K562 (cell line): ENCODE measurements around the gene CALB2. TPM values are rescaled to one million over a fixed set of nuclear protein-coding genes. Genes with fewer than 3 reads are reported as not detected.

ENCODE experiments used
- ATAC-seq: fragments of 200-7000 bp; cut with Tn5 transposase; 3 replicates; pipeline ENCODE4 v1.9.1; 2020; ENCODE audit warnings: moderate library complexity
- BruUV-seq: library from RNA; stranded (reverse); fragments of 400-500 nt; replicated peaks from 2 replicates; lab custom pipeline; 2021; lab: Mats Ljungman, UMichigan
- CTCF ChIA-PET: fragments of 300-600 bp; formaldehyde crosslinking; extraction: SDS; loops from one replicate; lab custom pipeline; 2021; ENCODE audit warnings: low intra/inter-chr PET ratio; lab: Yijun Ruan, JAX
- POLR2A ChIA-PET: fragments of 300-600, 350-650 bp; sonication (Branson Sonifier 250); formaldehyde crosslinking; extraction: SDS; loops from one replicate; lab custom pipeline; 2021; ENCODE audit warnings: antibody characterized with exemption, inconsistent platforms; lab: Yijun Ruan, JAX
- DNase-seq, 4 experiments: peaks; one replicate each; pipeline versions ENCODE4 v3.0.0 to v3.0.0-alpha.2; 2011 to 2018; ENCODE audit warnings: low spot score in 3 of 4, mixed read lengths in 3 of 4; ENCODE audit errors: extremely low read depth in 1 of 4
- FAIRE-seq: peaks from 2 replicates; lab custom pipeline; 2011; peaks lifted over from hg19 to GRCh38; lab: Jason Lieb, UNC
- H2AFZ ChIP-seq: 2 replicates; pipeline ENCODE4 v1.6.0; 2011; ENCODE audit warnings: low read depth, low read length, control low read depth, inconsistent platforms
- H3K27ac ChIP-seq: fragments of 200-600 bp; 3 replicates; pipeline ENCODE4 v1.8.0; 2011; ENCODE audit warnings: low read depth, mild to moderate bottlenecking, control low read depth, inconsistent platforms, low read length, moderate library complexity, mixed read lengths; ENCODE audit errors: extremely low read depth
- H3K27me3 ChIP-seq, 2 experiments: fragments of 300-600 bp in 1 of 2; 2 replicates in 1 of 2; 3 replicates in 1 of 2; pipeline versions ENCODE4 v1.6.0 to v1.8.0; 2011; ENCODE audit warnings: inconsistent platforms in 2 of 2, low read length in 2 of 2, mild to moderate bottlenecking in 1 of 2, mixed read lengths in 1 of 2, moderate library complexity in 1 of 2; ENCODE audit not compliant: control insufficient read depth in 2 of 2, insufficient read depth in 2 of 2
- H3K36me3 ChIP-seq: fragments of 300-600 bp; 3 replicates; pipeline ENCODE4 v1.8.0; 2011; ENCODE audit warnings: mild to moderate bottlenecking, low read length, inconsistent platforms; ENCODE audit not compliant: control insufficient read depth, insufficient read depth
- H3K4me1 ChIP-seq, 2 experiments: fragments of 200-600 bp in 1 of 2; replicated peaks in 1 of 2; 2 replicates in 1 of 2; 3 replicates in 1 of 2; pipeline versions ENCODE4 v1.5.1 to v1.8.0; 2011; ENCODE audit warnings: inconsistent platforms in 2 of 2, low read length in 2 of 2, mild to moderate bottlenecking in 1 of 2, mixed read lengths in 1 of 2, moderate library complexity in 1 of 2; ENCODE audit not compliant: control insufficient read depth in 2 of 2, insufficient read depth in 2 of 2
- H3K4me2 ChIP-seq: 2 replicates; pipeline ENCODE4 v1.6.1; 2011; ENCODE audit warnings: low read length, control low read depth, inconsistent platforms, mixed read lengths; ENCODE audit not compliant: insufficient read depth
- H3K4me3 ChIP-seq: fragments of 200-600 bp; sonication (generic), shearing (Covaris generic); 2 replicates; pipeline ENCODE4 v1.5.1; 2016; ENCODE audit warnings: control low read depth, inconsistent platforms
- H3K79me2 ChIP-seq: fragments of 200-600 bp; 3 replicates; pipeline ENCODE4 v1.8.0; 2011; ENCODE audit warnings: low read length, inconsistent platforms; ENCODE audit not compliant: control insufficient read depth, insufficient read depth
- H3K9ac ChIP-seq, 2 experiments: 2 replicates each; pipeline versions ENCODE4 v1.6.0 to v1.6.1; 2011; ENCODE audit warnings: low read depth in 2 of 2, low read length in 2 of 2, control low read depth in 1 of 2, inconsistent platforms in 1 of 2, mild to moderate bottlenecking in 1 of 2, mixed read lengths in 1 of 2; ENCODE audit not compliant: insufficient read depth in 1 of 2
- H3K9me1 ChIP-seq: one replicate; pipeline ENCODE4 v1.6.0; 2011; ENCODE audit warnings: inconsistent platforms, mild to moderate bottlenecking, low read length, moderate library complexity; ENCODE audit not compliant: control insufficient read depth, insufficient read depth
- H3K9me3 ChIP-seq: replicated peaks from 2 replicates; pipeline ENCODE4 v1.5.1; 2011; ENCODE audit warnings: low read depth, low read length, inconsistent platforms; ENCODE audit not compliant: control insufficient read depth, insufficient read depth
- H4K20me1 ChIP-seq: replicated peaks from 2 replicates; pipeline ENCODE4 v1.6.1; 2011; ENCODE audit warnings: low read length, inconsistent platforms, mixed read lengths; ENCODE audit not compliant: control insufficient read depth, insufficient read depth
- CHD1 ChIP-seq: fragments of 200-600 bp; sonication (generic); IDR thresholded peaks from one replicate; pipeline ENCODE4 v1.6.1; 2012; ENCODE audit warnings: mild to moderate bottlenecking, moderate library complexity, low read length, inconsistent platforms
- CHD4 ChIP-seq: fragments of 200-600 bp; sonication (generic); IDR thresholded peaks from 3 replicates; pipeline ENCODE4 v1.6.1; 2012; ENCODE audit warnings: low read depth, mild to moderate bottlenecking, mixed read lengths, low read length, inconsistent platforms; ENCODE audit not compliant: insufficient read depth, insufficient replicate concordance, poor library complexity, severe bottlenecking
- CREB1 ChIP-seq, 2 experiments: sonication (generic) in 1 of 2; formaldehyde crosslinking in 1 of 2; IDR thresholded peaks; 2 replicates each; pipeline versions ENCODE4 v1.6.1 to v1.8.0; 2012 to 2022; ENCODE audit warnings: inconsistent platforms in 1 of 2, mild to moderate bottlenecking in 1 of 2, missing genetic modification reagents in 1 of 2, moderate library complexity in 1 of 2
- CSDE1 ChIP-seq, 2 experiments: fragments of 450-650 bp; IDR thresholded peaks; 2 replicates each; pipeline ENCODE4 v1.6.1; 2016; ENCODE audit warnings: mild to moderate bottlenecking in 1 of 2
- CTBP1 ChIP-seq: fragments of 450-650 bp; IDR thresholded peaks from 2 replicates; pipeline ENCODE4 v1.6.1; 2016; ENCODE audit warnings: borderline replicate concordance
- CTCF ChIP-seq, 3 experiments: IDR thresholded peaks in 2 of 3; conservative IDR thresholded peaks in 1 of 3; 2 replicates each; pipeline ENCODE4 v1.5.1; 2011 to 2012; ENCODE audit warnings: low read length in 3 of 3, mild to moderate bottlenecking in 3 of 3, control low read depth in 2 of 3, improper control_type of control experiment in 1 of 3, inconsistent platforms in 1 of 3, low read depth in 1 of 3, mixed read lengths in 1 of 3, moderate library complexity in 1 of 3; ENCODE audit not compliant: insufficient read depth in 2 of 3
- EP300 ChIP-seq: IDR thresholded peaks from 2 replicates; pipeline ENCODE4 v1.6.1; 2012; ENCODE audit warnings: low read length, improper control_type of control experiment
- ETV6 ChIP-seq, 3 experiments: fragments of 150-350 bp in 1 of 3; sonication (generic) in 1 of 3; formaldehyde crosslinking in 1 of 3; IDR thresholded peaks; 2 replicates each; pipeline versions ENCODE4 v1.6.1 to v1.8.0; 2014 to 2022; ENCODE audit warnings: borderline replicate concordance in 2 of 3, low read depth in 2 of 3, antibody characterized with exemption in 1 of 3, low read length in 1 of 3, mild to moderate bottlenecking in 1 of 3, missing genetic modification reagents in 1 of 3
- LCOR ChIP-seq: sonication (generic); formaldehyde crosslinking; IDR thresholded peaks from 2 replicates; pipeline ENCODE4 v1.8.0; 2022; ENCODE audit warnings: mild to moderate bottlenecking, missing genetic modification reagents
- MTA3 ChIP-seq: fragments of 450-650 bp; formaldehyde crosslinking; IDR thresholded peaks from 2 replicates; pipeline ENCODE4 v1.6.1; 2017; ENCODE audit warnings: mild to moderate bottlenecking, borderline replicate concordance
- POLR3A ChIP-seq: IDR thresholded peaks from 2 replicates; pipeline ENCODE4 v1.6.1; 2011; ENCODE audit warnings: borderline replicate concordance, mild to moderate bottlenecking, moderate library complexity; ENCODE audit not compliant: insufficient read length, insufficient read depth; ENCODE audit errors: extremely low read depth
- RCOR1 ChIP-seq, 2 experiments: IDR thresholded peaks; 2 replicates each; pipeline ENCODE4 v1.6.1; 2012; ENCODE audit warnings: low read depth in 2 of 2, low read length in 2 of 2, borderline replicate concordance in 1 of 2, improper control_type of control experiment in 1 of 2
- SP1 ChIP-seq: sonication (generic); formaldehyde crosslinking; IDR thresholded peaks from 2 replicates; pipeline ENCODE4 v1.8.1; 2022; ENCODE audit warnings: mild to moderate bottlenecking, missing genetic modification reagents
- TAF15 ChIP-seq: fragments of 200-400 bp; formaldehyde crosslinking; IDR thresholded peaks from 2 replicates; pipeline ENCODE4 v1.6.1; 2017; ENCODE audit warnings: mild to moderate bottlenecking, low read depth, low read length, moderate library complexity
- ZBTB17 ChIP-seq: fragments of 450-650 bp; formaldehyde crosslinking; IDR thresholded peaks from 2 replicates; pipeline ENCODE4 v1.4.0; 2020; ENCODE audit warnings: mild to moderate bottlenecking
- ZNF174 ChIP-seq: fragments of 250-450 bp; sonication (Bioruptor Pico); IDR thresholded peaks from 2 replicates; pipeline ENCODE4 v1.4.0; 2020; ENCODE audit warnings: mild to moderate bottlenecking
- WGBS: fragments of 100-300 bp; shearing (Covaris generic); methylation state at CpG from one replicate; pipeline ENCODE4 v1.1.6; 2016; ENCODE audit warnings: low coverage, mixed read lengths; ENCODE audit not compliant: insufficient coverage; ENCODE audit errors: missing lambda C conversion rate; 5-methylcytosine and 5-hydroxymethylcytosine counted together
- in situ Hi-C: fragments of 300-500 bp; cut with MboI; formaldehyde crosslinking; loops from 4 replicates; pipeline ENCODE4 v1.15.0; 2018; ENCODE audit warnings: inconsistent platforms, mixed read lengths
- intact Hi-C: fragments of 100-400 bp; cut with micrococcal nuclease; formaldehyde crosslinking; loops from 2 replicates; pipeline ENCODE4 v1.14.2; 2022
- polyA plus RNA-seq, 8 experiments: library from polyadenylated mRNA; depleted of rRNA in 4 of 8; stranded (reverse) in 5 of 8; unstranded in 3 of 8; fragments of >200 nt; fragmentation: Nextera tagmentation in 2 of 8; fragmentation: Illumina TruSeq in 1 of 8; extraction: Ambion mirVana in 2 of 8; extraction: Trizol in 1 of 8; gene quantifications; 2 replicates each; pipeline versions ENCODE4 v1.2.1 to v1.2.3, GENCODE V29; 2011 to 2014; ENCODE audit warnings: inconsistent platforms in 1 of 8, missing spikeins in 1 of 8
- total RNA-seq, 7 experiments: library from RNA; depleted of rRNA in 6 of 7; stranded (reverse); fragments of >200 nt in 6 of 7; fragmentation: Illumina TruSeq in 2 of 7; extraction: Trizol in 2 of 7; gene quantifications; 2 replicates each; pipeline versions ENCODE4 v1.2.1 to v1.2.3, GENCODE V29; 2011 to 2021; ENCODE audit warnings: low replicate concordance in 1 of 7
- TF ChIP-seq, protein P1 (sequence below): fragments of 450-650 bp; IDR thresholded peaks from 2 replicates; pipeline ENCODE4 v1.6.1; 2018; ENCODE audit warnings: mild to moderate bottlenecking, low read depth; ENCODE audit not compliant: partially characterized antibody

The CALB2 gene
- total and polyA plus RNA-seq, 9 of the 15 experiments (the other 6 are each of a cell fraction or from before 2014, with no cell fraction given), result not detected

DNA sequence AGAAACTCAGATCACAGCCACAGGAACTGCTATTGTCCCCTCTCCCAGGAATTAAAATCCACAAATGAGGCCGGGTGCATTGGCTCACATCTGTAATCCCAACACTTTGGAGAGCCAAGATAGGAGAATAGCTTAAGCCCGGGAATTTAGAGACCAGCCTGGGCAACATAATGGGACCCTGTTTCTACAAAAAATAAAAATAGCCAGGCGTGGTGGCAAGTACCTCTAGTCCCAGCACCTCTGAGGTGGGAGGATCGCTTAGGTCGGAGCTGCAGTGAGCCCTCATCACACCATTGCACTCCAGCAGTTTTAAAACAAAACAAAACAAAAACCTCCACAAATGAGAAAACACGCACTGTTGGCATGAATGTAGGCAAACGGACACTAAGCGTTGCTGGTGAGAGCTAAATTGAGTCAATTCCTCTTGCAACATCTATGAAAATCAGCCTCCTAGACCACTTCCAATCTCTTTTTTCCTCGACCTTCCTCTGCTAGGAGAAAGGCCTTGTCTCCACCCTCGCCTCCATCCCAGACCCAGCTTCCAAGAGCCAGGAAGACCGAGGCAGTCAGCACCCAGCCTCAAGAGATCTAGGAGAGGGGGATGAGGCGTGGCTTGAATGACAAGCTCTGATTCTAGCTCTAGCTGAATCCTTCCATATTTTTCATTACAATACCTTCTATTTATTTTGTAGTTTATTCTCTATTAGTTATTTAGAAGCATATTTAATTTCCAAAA, 68.5 kb downstream of the CALB2 start:
- ChIA-PET POLR2A (interaction anchor here (0.9 to 2.1 kb wide), 3 partner anchors 12 to 55 kb away, joined by 3 to 5 read pairs (median 5); no protein-coding TSS in a partner anchor), CTCF (no interaction called here)
- no peak overlapping the region for H3K4me2 ChIP-seq
- H3K27ac ChIP-seq, result no peak overlapping the region
- no peak for FAIRE-seq
- peak in 1 of 4 experiments; percentile 27 for DNase-seq
- no peak overlapping the region for H2AFZ ChIP-seq
- no peaks in the 10 kb centered on the region for H3K9me3 ChIP-seq
- H3K4me1 ChIP-seq, result peaks cover 18 to 21% of the 10 kb centered on the region in 2 experiments; a peak in 4 of 5 replicates
- no peaks in the 10 kb centered on the region for H3K9me1 ChIP-seq
- no peaks in the 10 kb centered on the region for H3K36me3 ChIP-seq
- 6% methylated on average over 11 of the region's 12 CpGs for WGBS
- H3K4me3 ChIP-seq, result no peak overlapping the region
- no peak overlapping the region for H3K9ac ChIP-seq
- intact Hi-C loops, result no loop called here
- H3K79me2 ChIP-seq, result no peaks in the 10 kb centered on the region
- peaks cover 15 to 56% of the 10 kb centered on the region in 2 experiments; a peak in 4 of 5 replicates for H3K27me3 ChIP-seq
- in situ Hi-C loops, result loop anchor here (10.0 kb wide), 1 partner anchor 158 kb away; no protein-coding TSS in a partner anchor
- H4K20me1 ChIP-seq, result peaks cover 8% of the 10 kb centered on the region; the same call in 1 of the 2 replicates
- ATAC-seq, result peak; percentile 11; the same call in 2 of the 3 replicates
- BruUV-seq, result no TSS peak
- TF ChIP-seq POLR3A (no peak), RCOR1 (IDR thresholded peaks at IDR 0.05; ENCODE audit: borderline replicate concordance in 1 of 2, low read depth in 2 of 2, low read length in 2 of 2) (no peak), CHD1 (no peak), ZNF174 (CRISPR knock-in tag) (no peak), MTA3 (0 out of 2 replicates have a peak, but pooled peaks have one; percentile 13), CHD4 (no peak), TAF15 (no peak), LCOR (CRISPR knock-in tag) (no peak), CTBP1 (no peak), CSDE1 (IDR thresholded peaks at IDR 0.05) (no peak), CTCF (IDR thresholded peaks at IDR 0.05 in 2 of 3, conservative IDR thresholded peaks at IDR 0.05 in 1 of 3; ENCODE audit: insufficient read depth in 2 of 3, low read depth in 1 of 3, low read length in 3 of 3) (no peak), SP1 (CRISPR knock-in tag) (no peak), CREB1 (IDR thresholded peaks at IDR 0.05) (no peak), CREB1 (CRISPR knock-in tag; IDR thresholded peaks at IDR 0.05) (no peak), ZBTB17 (CRISPR knock-in tag) (no peak), EP300 (no peak), ETV6 (IDR thresholded peaks at IDR 0.05; ENCODE audit: borderline replicate concordance in 1 of 2, low read depth in 2 of 2, low read length in 1 of 2) (no peak), ETV6 (CRISPR knock-in tag; IDR thresholded peaks at IDR 0.05; ENCODE audit: borderline replicate concordance) (no peak)
- TF ChIP-seq, protein P1, sequence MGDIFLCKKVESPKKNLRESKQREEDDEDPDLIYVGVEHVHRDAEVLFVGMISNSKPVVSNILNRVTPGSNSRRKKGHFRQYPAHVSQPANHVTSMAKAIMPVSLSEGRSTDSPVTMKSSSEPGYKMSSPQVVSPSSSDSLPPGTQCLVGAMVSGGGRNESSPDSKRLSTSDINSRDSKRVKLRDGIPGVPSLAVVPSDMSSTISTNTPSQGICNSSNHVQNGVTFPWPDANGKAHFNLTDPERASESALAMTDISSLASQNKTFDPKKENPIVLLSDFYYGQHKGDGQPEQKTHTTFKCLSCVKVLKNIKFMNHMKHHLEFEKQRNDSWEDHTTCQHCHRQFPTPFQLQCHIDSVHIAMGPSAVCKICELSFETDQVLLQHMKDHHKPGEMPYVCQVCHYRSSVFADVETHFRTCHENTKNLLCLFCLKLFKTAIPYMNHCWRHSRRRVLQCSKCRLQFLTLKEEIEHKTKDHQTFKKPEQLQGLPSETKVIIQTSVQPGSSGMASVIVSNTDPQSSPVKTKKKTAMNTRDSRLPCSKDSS, result no peak
